ENCODE measurements around the gene PLA2G7.

DNA sequence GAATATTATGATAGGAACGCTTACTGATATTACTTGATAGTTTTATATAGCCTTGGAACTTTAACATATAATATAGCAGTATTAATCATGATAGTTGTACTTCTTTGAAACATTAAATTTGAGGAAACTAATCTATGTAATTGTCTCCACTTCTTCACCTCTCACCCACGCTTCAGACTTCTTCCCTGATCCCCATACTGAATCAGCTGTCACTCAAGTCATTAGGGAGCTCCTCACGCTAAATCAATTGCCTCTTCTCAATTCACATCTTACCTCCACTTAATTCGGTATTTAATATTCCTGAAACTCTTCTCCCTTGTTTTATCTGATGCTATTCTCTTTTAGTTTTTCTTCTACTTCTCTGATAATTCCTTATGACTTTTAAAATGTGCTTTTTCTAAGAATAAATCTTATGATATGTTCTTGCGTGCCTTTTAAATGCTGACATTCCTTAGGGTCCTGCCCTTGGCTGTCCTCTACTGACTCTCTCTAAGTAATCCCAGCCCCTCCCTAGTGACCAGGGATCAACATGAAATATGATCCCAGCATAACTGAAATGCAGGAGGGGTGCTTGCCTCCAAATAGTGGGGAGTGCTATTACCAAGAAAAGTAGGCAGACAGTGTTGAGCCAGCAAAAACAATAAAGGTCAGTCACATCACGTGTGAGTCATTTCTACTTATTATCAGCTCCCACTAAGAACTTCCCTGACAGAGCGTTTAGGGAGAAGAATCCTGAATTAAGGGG lies 21.5 kb upstream of the PLA2G7 start:
- TF ChIP-seq CTCF (conservative IDR thresholded peaks at IDR 0.05; ENCODE audit: low read depth, low read length) (no peak), BHLHE40 (IDR thresholded peaks at IDR 0.05; ENCODE audit: low read depth, low read length) (no peak), USF2 (IDR thresholded peaks at IDR 0.05; ENCODE audit: low read depth, low read length) (no peak), SMC3 (IDR thresholded peaks at IDR 0.05; ENCODE audit: low read depth, low read length) (no peak), CEBPB (IDR thresholded peaks at IDR 0.05; ENCODE audit: low read depth, low read length) (no peak), POLR2A (IDR thresholded peaks at IDR 0.05; ENCODE audit: low read depth, low read length) (no peak), RAD21 (IDR thresholded peaks at IDR 0.05; ENCODE audit: low read length) (no peak), MAFK (IDR thresholded peaks at IDR 0.05; ENCODE audit: low read depth, low read length) (no peak), RCOR1 (IDR thresholded peaks at IDR 0.05; ENCODE audit: insufficient replicate concordance, low read length) (no peak), ELK1 (IDR thresholded peaks at IDR 0.05; ENCODE audit: borderline replicate concordance, low read depth, low read length) (no peak), FOS (IDR thresholded peaks at IDR 0.05; ENCODE audit: low read depth, low read length) (no peak)

Measured in IMR-90 (cell line).